Measurements from ENCODE around the gene ATP13A3.

GRCh38 chr3:194447161-194447560, 39.6 kb downstream of the ATP13A3 start:
- TF ChIP-seq POLR2A (IDR thresholded peaks at IDR 0.05) (no peak), CTCF (IDR thresholded peaks at IDR 0.05) (no peak)

All from esophagus squamous epithelium (tissue), 4 donors.